K562 (cell line): ENCODE results near the gene MCTS1. TPM values are rescaled to one million over a fixed set of nuclear protein-coding genes. Genes with fewer than 3 reads are reported as not detected.

Source experiments
- CBX5 ChIP-seq: IDR thresholded peaks from 2 replicates; pipeline ENCODE4 v1.6.1; 2014; ENCODE audit warnings: low read depth, borderline replicate concordance
- CCNT2 ChIP-seq: IDR thresholded peaks from 2 replicates; pipeline ENCODE4 v1.6.1; 2011; ENCODE audit warnings: borderline replicate concordance, low read depth, mild to moderate bottlenecking, moderate library complexity, mixed read lengths, low read length; ENCODE audit not compliant: insufficient read length; ENCODE audit errors: extremely low read depth
- CEBPB ChIP-seq: fragments of 450-650 bp; IDR thresholded peaks from 2 replicates; pipeline ENCODE4 v1.6.1; 2016; ENCODE audit warnings: missing genetic modification characterization, missing compliant biosample characterization
- FOXA1 ChIP-seq: fragments of 450-650 bp; IDR thresholded peaks from 2 replicates; pipeline ENCODE4 v1.6.1; 2016; ENCODE audit warnings: mild to moderate bottlenecking, borderline replicate concordance
- HMG20A ChIP-seq: fragments of 450-650 bp; formaldehyde crosslinking; conservative IDR thresholded peaks from 2 replicates; pipeline ENCODE4 v1.4.0; 2020; ENCODE audit warnings: mild to moderate bottlenecking, mixed read lengths
- KAT7 ChIP-seq: sonication (generic); formaldehyde crosslinking; IDR thresholded peaks from 2 replicates; pipeline ENCODE4 v1.8.0; 2022; ENCODE audit warnings: missing genetic modification reagents, mild to moderate bottlenecking, borderline replicate concordance
- NFRKB ChIP-seq: fragments of 450-650 bp; IDR thresholded peaks from 2 replicates; pipeline ENCODE4 v1.6.1; 2016; ENCODE audit warnings: low read depth
- PCBP1 ChIP-seq: fragments of 200-400 bp; formaldehyde crosslinking; IDR thresholded peaks from 2 replicates; pipeline ENCODE4 v1.6.1; 2018; ENCODE audit warnings: mild to moderate bottlenecking, low read depth, low read length; ENCODE audit not compliant: poor library complexity, severe bottlenecking
- TEAD4 ChIP-seq, 2 experiments: sonication (generic) in 1 of 2; formaldehyde crosslinking in 1 of 2; IDR thresholded peaks; 2 replicates each; pipeline versions ENCODE4 v1.6.1 to v1.8.0; 2012 to 2022; ENCODE audit warnings: borderline replicate concordance in 1 of 2, inconsistent platforms in 1 of 2, low read length in 1 of 2, mild to moderate bottlenecking in 1 of 2, missing genetic modification reagents in 1 of 2
- ZBTB33 ChIP-seq: sonication (generic); formaldehyde crosslinking; IDR thresholded peaks from 2 replicates; pipeline ENCODE4 v1.8.1; 2023; ENCODE audit warnings: mild to moderate bottlenecking, missing genetic modification reagents
- ZEB2 ChIP-seq: fragments of 450-650 bp; IDR thresholded peaks from 2 replicates; pipeline ENCODE4 v1.6.1; 2016
- ZFPM2 ChIP-seq: fragments of 250-450 bp; sonication (Bioruptor Pico); IDR thresholded peaks from 2 replicates; pipeline ENCODE4 v1.5.1; 2022; ENCODE audit warnings: mild to moderate bottlenecking
- ZNF143 ChIP-seq: sonication (generic); formaldehyde crosslinking; IDR thresholded peaks from 2 replicates; pipeline ENCODE4 v1.9.0; 2022; ENCODE audit warnings: mild to moderate bottlenecking, missing genetic modification reagents
- ZNF263 ChIP-seq: sonication (generic); formaldehyde crosslinking; IDR thresholded peaks from 2 replicates; pipeline ENCODE4 v1.8.0; 2022; ENCODE audit warnings: mild to moderate bottlenecking, missing genetic modification reagents, borderline replicate concordance
- ZNF3 ChIP-seq: fragments of 250-450 bp; sonication (Bioruptor Pico); IDR thresholded peaks from 2 replicates; pipeline ENCODE4 v1.5.0; 2021; ENCODE audit warnings: mild to moderate bottlenecking, moderate library complexity
- polyA plus RNA-seq, 8 experiments: library from polyadenylated mRNA; depleted of rRNA in 4 of 8; stranded (reverse) in 5 of 8; unstranded in 3 of 8; fragments of >200 nt; fragmentation: Nextera tagmentation in 2 of 8; fragmentation: Illumina TruSeq in 1 of 8; extraction: Ambion mirVana in 2 of 8; extraction: Trizol in 1 of 8; gene quantifications; 2 replicates each; pipeline versions ENCODE4 v1.2.1 to v1.2.3, GENCODE V29; 2011 to 2014; ENCODE audit warnings: inconsistent platforms in 1 of 8, missing spikeins in 1 of 8
- total RNA-seq, 7 experiments: library from RNA; depleted of rRNA in 6 of 7; stranded (reverse); fragments of >200 nt in 6 of 7; fragmentation: Illumina TruSeq in 2 of 7; extraction: Trizol in 2 of 7; gene quantifications; 2 replicates each; pipeline versions ENCODE4 v1.2.1 to v1.2.3, GENCODE V29; 2011 to 2021; ENCODE audit warnings: low replicate concordance in 1 of 7
- TF ChIP-seq, protein P1 (sequence below): fragments of 450-650 bp; IDR thresholded peaks from 2 replicates; pipeline ENCODE4 v1.6.1; 2017; ENCODE audit warnings: antibody characterized with exemption, mild to moderate bottlenecking
- TF ChIP-seq, protein P2 (sequence below): fragments of 450-650 bp; IDR thresholded peaks from 2 replicates; pipeline ENCODE4 v1.6.1; 2014; ENCODE audit warnings: low read depth, mild to moderate bottlenecking, moderate library complexity, borderline replicate concordance
- TF ChIP-seq, protein P3 (sequence below): fragments of 250-450 bp; sonication (Bioruptor Pico); IDR thresholded peaks from 2 replicates; pipeline ENCODE4 v1.8.0; 2021; ENCODE audit warnings: moderate library complexity, mild to moderate bottlenecking, inconsistent platforms
- TF ChIP-seq, protein P4 (sequence below): fragments of 450-650 bp; formaldehyde crosslinking; IDR thresholded peaks from 2 replicates; pipeline ENCODE4 v1.4.0; 2020; ENCODE audit warnings: mild to moderate bottlenecking, moderate library complexity

MCTS1 gene
- total and polyA plus RNA-seq, 9 of the 15 experiments (the other 6 are each of a cell fraction or from before 2014, with no cell fraction given), result 65.3 to 300 (median 152) TPM

DNA sequence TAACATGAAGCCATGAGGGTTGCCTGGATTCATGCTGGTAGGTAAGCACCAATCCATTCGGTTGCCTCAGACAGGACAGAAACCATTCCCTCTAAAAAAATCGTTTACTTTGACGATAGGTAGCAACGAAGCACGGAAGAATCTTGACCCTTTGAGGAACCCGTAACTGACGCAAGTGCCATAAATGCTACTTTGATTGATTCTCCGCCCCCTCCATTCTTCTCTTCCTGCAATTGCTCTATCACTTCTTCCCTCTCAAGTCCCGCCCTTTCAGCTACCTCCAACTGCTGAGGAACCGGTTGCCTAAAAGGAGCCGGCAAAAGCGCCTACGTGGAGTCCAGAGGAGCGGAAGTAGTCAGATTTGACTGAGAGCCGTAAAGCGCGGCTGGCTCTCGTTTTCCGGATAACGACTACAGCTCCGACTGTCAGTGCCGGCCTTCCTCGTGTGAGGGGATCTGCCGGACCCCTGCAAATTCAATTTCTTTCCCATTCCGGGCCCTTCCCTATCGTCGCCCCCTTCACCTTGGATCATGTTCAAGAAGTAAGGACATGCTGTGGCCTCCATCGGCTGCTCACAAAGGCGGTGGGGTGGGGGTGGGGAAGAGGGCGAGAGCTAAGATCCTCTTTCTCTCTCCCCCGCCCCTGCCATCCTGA is at the start of gene MCTS1 (continued):
- TF ChIP-seq, protein P1, sequence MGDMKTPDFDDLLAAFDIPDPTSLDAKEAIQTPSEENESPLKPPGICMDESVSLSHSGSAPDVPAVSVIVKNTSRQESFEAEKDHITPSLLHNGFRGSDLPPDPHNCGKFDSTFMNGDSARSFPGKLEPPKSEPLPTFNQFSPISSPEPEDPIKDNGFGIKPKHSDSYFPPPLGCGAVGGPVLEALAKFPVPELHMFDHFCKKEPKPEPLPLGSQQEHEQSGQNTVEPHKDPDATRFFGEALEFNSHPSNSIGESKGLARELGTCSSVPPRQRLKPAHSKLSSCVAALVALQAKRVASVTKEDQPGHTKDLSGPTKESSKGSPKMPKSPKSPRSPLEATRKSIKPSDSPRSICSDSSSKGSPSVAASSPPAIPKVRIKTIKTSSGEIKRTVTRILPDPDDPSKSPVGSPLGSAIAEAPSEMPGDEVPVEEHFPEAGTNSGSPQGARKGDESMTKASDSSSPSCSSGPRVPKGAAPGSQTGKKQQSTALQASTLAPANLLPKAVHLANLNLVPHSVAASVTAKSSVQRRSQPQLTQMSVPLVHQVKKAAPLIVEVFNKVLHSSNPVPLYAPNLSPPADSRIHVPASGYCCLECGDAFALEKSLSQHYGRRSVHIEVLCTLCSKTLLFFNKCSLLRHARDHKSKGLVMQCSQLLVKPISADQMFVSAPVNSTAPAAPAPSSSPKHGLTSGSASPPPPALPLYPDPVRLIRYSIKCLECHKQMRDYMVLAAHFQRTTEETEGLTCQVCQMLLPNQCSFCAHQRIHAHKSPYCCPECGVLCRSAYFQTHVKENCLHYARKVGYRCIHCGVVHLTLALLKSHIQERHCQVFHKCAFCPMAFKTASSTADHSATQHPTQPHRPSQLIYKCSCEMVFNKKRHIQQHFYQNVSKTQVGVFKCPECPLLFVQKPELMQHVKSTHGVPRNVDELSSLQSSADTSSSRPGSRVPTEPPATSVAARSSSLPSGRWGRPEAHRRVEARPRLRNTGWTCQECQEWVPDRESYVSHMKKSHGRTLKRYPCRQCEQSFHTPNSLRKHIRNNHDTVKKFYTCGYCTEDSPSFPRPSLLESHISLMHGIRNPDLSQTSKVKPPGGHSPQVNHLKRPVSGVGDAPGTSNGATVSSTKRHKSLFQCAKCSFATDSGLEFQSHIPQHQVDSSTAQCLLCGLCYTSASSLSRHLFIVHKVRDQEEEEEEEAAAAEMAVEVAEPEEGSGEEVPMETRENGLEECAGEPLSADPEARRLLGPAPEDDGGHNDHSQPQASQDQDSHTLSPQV, result no peak
- no peak for TF ChIP-seq ZBTB33 (CRISPR knock-in tag)
- no peak for TF ChIP-seq CCNT2
- TF ChIP-seq, protein P2, sequence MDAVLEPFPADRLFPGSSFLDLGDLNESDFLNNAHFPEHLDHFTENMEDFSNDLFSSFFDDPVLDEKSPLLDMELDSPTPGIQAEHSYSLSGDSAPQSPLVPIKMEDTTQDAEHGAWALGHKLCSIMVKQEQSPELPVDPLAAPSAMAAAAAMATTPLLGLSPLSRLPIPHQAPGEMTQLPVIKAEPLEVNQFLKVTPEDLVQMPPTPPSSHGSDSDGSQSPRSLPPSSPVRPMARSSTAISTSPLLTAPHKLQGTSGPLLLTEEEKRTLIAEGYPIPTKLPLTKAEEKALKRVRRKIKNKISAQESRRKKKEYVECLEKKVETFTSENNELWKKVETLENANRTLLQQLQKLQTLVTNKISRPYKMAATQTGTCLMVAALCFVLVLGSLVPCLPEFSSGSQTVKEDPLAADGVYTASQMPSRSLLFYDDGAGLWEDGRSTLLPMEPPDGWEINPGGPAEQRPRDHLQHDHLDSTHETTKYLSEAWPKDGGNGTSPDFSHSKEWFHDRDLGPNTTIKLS, result peak; percentile 99
- TF ChIP-seq TEAD4 (IDR thresholded peaks at IDR 0.05; ENCODE audit: low read length), result peak; percentile 45
- TF ChIP-seq TEAD4 (CRISPR knock-in tag; IDR thresholded peaks at IDR 0.05; ENCODE audit: borderline replicate concordance), result no peak
- no peak for TF ChIP-seq FOXA1
- no peak for TF ChIP-seq ZNF143 (CRISPR knock-in tag)
- TF ChIP-seq ZFPM2 (CRISPR knock-in tag), result no peak
- no peak for TF ChIP-seq KAT7 (CRISPR knock-in tag)
- no peak for TF ChIP-seq ZEB2
- no peak for TF ChIP-seq ZNF263
- TF ChIP-seq, protein P3, sequence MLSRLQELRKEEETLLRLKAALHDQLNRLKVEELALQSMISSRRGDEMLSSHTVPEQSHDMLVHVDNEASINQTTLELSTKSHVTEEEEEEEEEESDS (CRISPR knock-in tag), result no peak
- TF ChIP-seq HMG20A, result no peak
- peak; percentile 46 for TF ChIP-seq CEBPB
- TF ChIP-seq CBX5, result no peak
- no peak for TF ChIP-seq ZNF3
- no peak for TF ChIP-seq PCBP1
- TF ChIP-seq NFRKB, result peak; percentile 54; the same call in 1 of the 2 replicates
- TF ChIP-seq, protein P4, sequence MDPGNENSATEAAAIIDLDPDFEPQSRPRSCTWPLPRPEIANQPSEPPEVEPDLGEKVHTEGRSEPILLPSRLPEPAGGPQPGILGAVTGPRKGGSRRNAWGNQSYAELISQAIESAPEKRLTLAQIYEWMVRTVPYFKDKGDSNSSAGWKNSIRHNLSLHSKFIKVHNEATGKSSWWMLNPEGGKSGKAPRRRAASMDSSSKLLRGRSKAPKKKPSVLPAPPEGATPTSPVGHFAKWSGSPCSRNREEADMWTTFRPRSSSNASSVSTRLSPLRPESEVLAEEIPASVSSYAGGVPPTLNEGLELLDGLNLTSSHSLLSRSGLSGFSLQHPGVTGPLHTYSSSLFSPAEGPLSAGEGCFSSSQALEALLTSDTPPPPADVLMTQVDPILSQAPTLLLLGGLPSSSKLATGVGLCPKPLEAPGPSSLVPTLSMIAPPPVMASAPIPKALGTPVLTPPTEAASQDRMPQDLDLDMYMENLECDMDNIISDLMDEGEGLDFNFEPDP (CRISPR knock-in tag), result no peak
